HCEC 1CT (cell line): Measurements from ENCODE around the gene MCF2L.
"Not testable (repeated sequence)": the region's sequence is repeated elsewhere in the genome, so short reads cannot be mapped to it uniquely, and the experiment has no call there.

ENCODE experiments used
- DNase-seq: peaks from one replicate; pipeline ENCODE4 v3.0.0-alpha.2; 2017

The MCF2L gene

GRCh38 chr13:113057084-113057483, 88.1 kb downstream of the MCF2L start:
- DNase-seq = no peak

GRCh38 chr13:113057559-113057958, 88.5 kb downstream of the MCF2L start:
- DNase-seq = not testable (repeated sequence)

- no peak for DNase-seq
Observed at GRCh38 chr13:113058129-113058987, 89.3 kb downstream of the MCF2L start.

- DNase-seq = peak; percentile 8
Observed at GRCh38 chr13:113058988-113059850, 90.2 kb downstream of the MCF2L start.

GRCh38 chr13:113059891-113060290, 90.9 kb downstream of the MCF2L start:
- no peak for DNase-seq

GRCh38 chr13:113060557-113061270, 91.7 kb downstream of the MCF2L start:
- no peak for DNase-seq

- no peak for DNase-seq
Observed at GRCh38 chr13:113061271-113061625, 92.2 kb downstream of the MCF2L start.

- DNase-seq = no peak
Observed at GRCh38 chr13:113061796-113062425, 92.9 kb downstream of the MCF2L start.

- no peak for DNase-seq
Observed at GRCh38 chr13:113062691-113063090, 93.7 kb downstream of the MCF2L start.

GRCh38 chr13:113063091-113063491, 94.1 kb downstream of the MCF2L start:
- DNase-seq = no peak

GRCh38 chr13:113064000-113064533, 95.1 kb downstream of the MCF2L start:
- DNase-seq = no peak

GRCh38 chr13:113064534-113065405, 95.8 kb downstream of the MCF2L start:
- DNase-seq = no peak

GRCh38 chr13:113065406-113066141, 96.6 kb downstream of the MCF2L start:
- no peak for DNase-seq

- no peak for DNase-seq
Observed at GRCh38 chr13:113066142-113066455, 97.1 kb downstream of the MCF2L start.

- no peak for DNase-seq
Observed at GRCh38 chr13:113066746-113067145, 97.7 kb downstream of the MCF2L start.

- DNase-seq = no peak
Observed at GRCh38 chr13:113069861-113070805, 101.1 kb downstream of the MCF2L start.

GRCh38 chr13:113070855-113071254, 101.8 kb downstream of the MCF2L start:
- no peak for DNase-seq

- no peak for DNase-seq
Observed at GRCh38 chr13:113072376-113072775, 103.4 kb downstream of the MCF2L start.

GRCh38 chr13:113073942-113074341, 104.9 kb downstream of the MCF2L start:
- no peak for DNase-seq

- no peak for DNase-seq
Observed at GRCh38 chr13:113074401-113074800, 105.4 kb downstream of the MCF2L start.
